ENCODE results near the gene LTB4R.
"Not testable (repeated sequence)": the region's sequence is repeated elsewhere in the genome, so short reads cannot be mapped to it uniquely, and the experiment has no call there.

LTB4R gene

DNA sequence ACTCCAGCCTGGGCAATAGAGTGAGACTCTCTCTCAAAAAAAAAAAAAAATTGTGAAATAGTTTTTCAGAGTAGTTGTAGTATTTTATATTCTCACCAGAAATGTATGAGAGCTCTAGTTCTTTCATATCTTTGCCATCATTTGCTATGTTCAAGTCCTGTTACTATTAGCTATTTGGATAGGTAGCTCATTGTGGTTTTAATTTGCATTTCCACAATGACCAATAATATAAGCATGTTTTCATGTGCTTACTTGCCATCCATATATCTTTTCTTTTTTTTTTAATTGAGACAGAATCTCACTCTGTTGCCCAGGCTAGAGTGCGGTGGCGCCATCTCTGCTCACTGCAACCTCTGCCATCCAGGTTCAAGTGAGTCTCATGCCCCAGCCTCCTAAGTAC, 36.9 kb downstream of the LTB4R start:
- no peak for DNase-seq

GRCh38 chr14:24349742-24350141, 38.4 kb downstream of the LTB4R start:
- no peak for DNase-seq

GRCh38 chr14:24351517-24351916, 40.2 kb downstream of the LTB4R start:
- DNase-seq = no peak

- DNase-seq = no peak
These were observed 42.5 kb downstream of the LTB4R start for GRCh38 chr14:24353559-24354481.

DNA sequence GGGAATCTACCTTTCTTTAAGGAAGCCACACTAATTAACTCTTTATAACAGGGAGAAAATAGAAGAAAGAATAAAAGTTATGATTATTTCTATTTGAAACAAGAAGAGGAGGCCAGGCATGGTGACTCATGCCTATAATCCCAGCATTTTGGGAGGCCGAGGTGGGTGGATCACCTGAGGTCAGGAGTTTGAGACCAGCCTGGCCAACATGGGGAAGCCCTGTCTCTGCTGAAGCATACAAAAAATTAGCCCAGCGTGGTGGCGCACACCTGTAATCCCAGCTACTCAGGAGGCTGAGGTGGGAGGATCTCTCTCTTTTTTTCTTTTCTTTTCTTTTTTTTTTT, 43.2 kb downstream of the LTB4R start:
- DNase-seq = not testable (repeated sequence)

GRCh38 chr14:24355009-24355408, 43.7 kb downstream of the LTB4R start:
- no peak for DNase-seq

DNA sequence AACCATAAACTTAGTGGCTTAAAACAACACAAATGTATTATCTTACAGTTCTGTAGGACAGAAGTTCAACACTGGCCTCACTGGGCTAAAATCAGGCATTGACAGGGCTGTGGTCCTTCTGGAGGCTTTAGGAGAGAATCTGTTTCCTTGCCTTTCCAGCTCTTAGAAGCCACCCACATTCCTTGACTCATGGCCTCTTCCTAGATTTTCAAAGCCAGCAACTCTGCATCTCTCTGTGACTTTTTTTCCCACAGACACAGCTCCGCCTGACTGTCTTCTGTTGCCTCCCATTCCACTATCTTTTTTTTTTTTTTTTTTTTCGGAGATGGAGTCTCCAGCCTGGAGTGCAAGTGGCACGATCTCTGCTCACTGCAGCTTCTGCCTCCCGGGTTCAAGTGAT, 44.9 kb downstream of the LTB4R start:
- no peak for DNase-seq

GRCh38 chr14:24360281-24360680, 49.0 kb downstream of the LTB4R start:
- DNase-seq = no peak

GRCh38 chr14:24361326-24361725, 50.0 kb downstream of the LTB4R start:
- no peak for DNase-seq

- no peak for DNase-seq
These were observed 51.1 kb downstream of the LTB4R start for GRCh38 chr14:24362241-24362960.

DNA sequence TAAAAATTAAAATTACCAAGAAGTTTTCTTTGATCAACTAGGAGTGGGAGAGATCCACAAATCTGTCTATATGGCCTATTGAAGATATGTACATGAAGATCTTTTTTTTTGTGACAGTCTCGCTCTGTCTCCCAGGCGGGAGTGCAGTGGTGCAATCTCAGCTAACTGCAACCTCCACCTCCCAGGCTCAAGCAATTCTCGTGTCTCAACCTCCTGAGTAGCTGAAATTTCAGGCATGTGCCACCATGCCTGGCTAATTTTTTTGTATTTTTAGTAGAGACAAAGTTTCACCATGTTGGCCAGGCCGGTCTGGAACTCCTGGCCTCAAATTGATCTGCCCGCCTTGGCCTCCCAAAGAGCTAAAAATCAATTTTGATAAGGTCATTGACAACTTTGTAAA, 52.1 kb downstream of the LTB4R start:
- no peak for DNase-seq

DNA sequence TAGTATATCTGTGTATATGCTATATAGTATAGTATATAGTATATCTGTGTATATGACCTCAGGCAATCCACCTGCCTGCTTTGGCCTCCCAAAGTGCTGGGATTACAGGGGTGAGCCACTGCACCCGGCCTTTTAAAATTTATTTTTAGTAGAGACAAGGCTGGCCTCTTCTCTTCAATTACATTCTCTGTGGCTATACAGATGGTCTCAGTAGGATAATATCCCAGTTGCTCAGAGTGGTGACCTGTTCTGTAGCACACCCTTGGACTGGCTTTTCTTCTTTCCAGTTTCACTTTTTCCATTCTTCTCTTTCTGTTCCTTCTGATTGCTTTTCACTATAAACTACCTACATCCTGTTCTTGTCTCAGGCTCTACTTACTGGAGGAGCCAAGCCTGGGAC, 53.5 kb downstream of the LTB4R start:
- no peak for DNase-seq

- DNase-seq = peak; percentile 63
These were observed 54.5 kb downstream of the LTB4R start for GRCh38 chr14:24365600-24366412.

DNA sequence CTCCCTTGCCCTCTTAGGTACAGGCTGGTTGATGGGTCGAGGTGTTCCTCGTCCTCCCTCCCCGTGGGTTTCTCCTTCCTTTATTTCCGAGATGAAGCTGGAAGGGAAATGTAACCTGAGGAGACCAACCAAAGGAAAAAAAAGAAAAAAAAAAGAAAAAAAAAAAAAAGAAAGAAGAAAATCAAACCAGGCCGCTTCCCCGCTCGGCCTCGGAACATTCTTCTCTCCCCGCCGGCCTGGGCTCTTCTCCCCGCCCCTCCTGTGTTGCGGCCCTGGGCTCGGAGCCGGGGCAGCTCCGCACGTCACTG, 55.1 kb downstream of the LTB4R start:
- DNase-seq = no peak

- no peak for DNase-seq
These were observed 55.6 kb downstream of the LTB4R start for GRCh38 chr14:24366721-24367513.

All from activated CD8-positive, alpha-beta memory T cell treated with anti-CD3 and anti-CD28 coated beads, Interleukin-2, amount 50 U/mL, for 4 hours (primary cell).